ENCODE measurements around the gene IGSF1. TPM values are rescaled to one million over a fixed set of nuclear protein-coding genes. Genes with fewer than 3 reads are reported as not detected.

The IGSF1 gene
- total and polyA plus RNA-seq, 2 of the 4 experiments (the other 2 are of a cell fraction), result not detected

GRCh38 chrX:131235768-131236545 lies 53.1 kb downstream of the IGSF1 start:
- Histone ChIP-seq H2BK15ac (ENCODE audit: low read depth, low read length) (no peak overlapping the region), H3K14ac (replicated peaks; ENCODE audit: low read depth, low read length) (no peak overlapping the region), H2BK5ac (ENCODE audit: low read depth, low read length, poor library complexity, severe bottlenecking) (no peak overlapping the region), H3K27ac (ENCODE audit: insufficient read depth, low read length) (no peak overlapping the region), H4K8ac (ENCODE audit: low read depth in 2 of 2, low read length in 2 of 2) (no peak overlapping the region), H3K4me3 (ENCODE audit: insufficient read depth, low read depth, low read length) (no peak overlapping the region), H3K9me3 (ENCODE audit: control insufficient read depth, insufficient read depth, low read length) (peaks cover 4% of the 10 kb centered on the region; the same call in 1 of the 2 replicates), H4K91ac (ENCODE audit: insufficient read depth, low read depth, low read length) (no peak overlapping the region), H3K4ac (ENCODE audit: low read depth, low read length) (no peak overlapping the region), H3K9ac (ENCODE audit: low read depth, low read length) (no peak overlapping the region), H4K20me1 (ENCODE audit: insufficient read depth, low read length) (no peaks in the 10 kb centered on the region), H3K18ac (ENCODE audit: low read depth, low read length) (no peak overlapping the region), H2AK9ac (replicated peaks; ENCODE audit: low read depth, low read length, poor library complexity) (no peak overlapping the region), H3K79me1 (ENCODE audit: low read depth in 1 of 2, low read length in 2 of 2) (no peaks in the 10 kb centered on the region), H2BK120ac (ENCODE audit: low read depth, low read length) (no peak overlapping the region), H3K23ac (ENCODE audit: low read depth, low read length) (no peak overlapping the region), H3K4me2 (ENCODE audit: low read depth, low read length) (no peak overlapping the region), H3K36me3 (ENCODE audit: control insufficient read depth, insufficient read depth, low read length) (no peaks in the 10 kb centered on the region), H3K27me3 (ENCODE audit: control insufficient read depth, insufficient read depth, low read length) (peaks cover 4% of the 10 kb centered on the region; the same call in 1 of the 2 replicates), H3K56ac (ENCODE audit: extremely low read depth, insufficient read depth, low read length) (no peak overlapping the region), H3K4me1 (ENCODE audit: control insufficient read depth, insufficient read depth, low read length) (no peaks in the 10 kb centered on the region), H4K5ac (ENCODE audit: low read depth, low read length) (no peak overlapping the region), H2AFZ (replicated peaks; ENCODE audit: low read length, poor library complexity) (no peak overlapping the region), H3K9me1 (ENCODE audit: insufficient read depth, low read length) (no peaks in the 10 kb centered on the region), H2AK5ac (ENCODE audit: low read depth, low read length) (no peak overlapping the region), H2BK20ac (ENCODE audit: low read depth, low read length) (no peak overlapping the region)
- dilution Hi-C loops (cut with HindIII; ENCODE audit: low sequenced_read_pairs, unreplicated experiment), result no loop called here
- intact Hi-C loops (cut with micrococcal nuclease), result no loop called here
- ChIA-PET CTCF (no interaction called here), POLR2A (ENCODE audit: unreplicated experiment) (no interaction called here)
- in situ Hi-C loops (cut with MboI; ENCODE audit: low sequenced_read_pairs), result no loop called here
- BruUV-seq (replicated peaks), result no TSS peak
- no CpG with 5 or more reads among the region's 4 CpGs for WGBS, 2 experiments (ENCODE audit: extremely low coverage in 2 of 2, insufficient read length in 1 of 2)
- no peak for ATAC-seq (ENCODE audit: low read depth)
- TF ChIP-seq CTCF (conservative IDR thresholded peaks at IDR 0.05; ENCODE audit: low read depth, low read length), result no peak
- TF ChIP-seq RCOR1 (IDR thresholded peaks at IDR 0.05; ENCODE audit: insufficient replicate concordance, low read length), result no peak
- TF ChIP-seq FOS (IDR thresholded peaks at IDR 0.05; ENCODE audit: low read depth, low read length), result no peak
- TF ChIP-seq BHLHE40 (IDR thresholded peaks at IDR 0.05; ENCODE audit: low read depth, low read length), result no peak
- no peak for TF ChIP-seq RAD21 (IDR thresholded peaks at IDR 0.05; ENCODE audit: low read length)
- no peak for TF ChIP-seq MAFK (IDR thresholded peaks at IDR 0.05; ENCODE audit: low read depth, low read length)
- no peak for TF ChIP-seq NFE2L2 (IDR thresholded peaks at IDR 0.05; ENCODE audit: low read depth, low read length)
- TF ChIP-seq CHD1 (IDR thresholded peaks at IDR 0.05; ENCODE audit: low read depth, low read length), result no peak
- no peak for DNase-seq

Data from IMR-90 (cell line).